HL-60 (cell line): ENCODE results near the gene SNX25.

Source experiments
- POLR2AphosphoS5 ChIP-seq: IDR thresholded peaks from 2 replicates; pipeline ENCODE4 v1.6.1; 2012; ENCODE audit warnings: low read depth
- SPI1 ChIP-seq: IDR thresholded peaks from 2 replicates; pipeline ENCODE4 v1.6.1; 2012; ENCODE audit warnings: low read depth, mild to moderate bottlenecking, borderline replicate concordance
- TF ChIP-seq, protein P1 (sequence below): IDR thresholded peaks from one replicate; pipeline ENCODE4 v1.5.1; 2011; ENCODE audit warnings: low read length, control low read depth, inconsistent platforms; ENCODE audit not compliant: insufficient read depth
- TF ChIP-seq, protein P2 (sequence below): IDR thresholded peaks from 2 replicates; pipeline ENCODE4 v1.6.1; 2012; ENCODE audit warnings: low read depth; ENCODE audit not compliant: insufficient replicate concordance

DNA sequence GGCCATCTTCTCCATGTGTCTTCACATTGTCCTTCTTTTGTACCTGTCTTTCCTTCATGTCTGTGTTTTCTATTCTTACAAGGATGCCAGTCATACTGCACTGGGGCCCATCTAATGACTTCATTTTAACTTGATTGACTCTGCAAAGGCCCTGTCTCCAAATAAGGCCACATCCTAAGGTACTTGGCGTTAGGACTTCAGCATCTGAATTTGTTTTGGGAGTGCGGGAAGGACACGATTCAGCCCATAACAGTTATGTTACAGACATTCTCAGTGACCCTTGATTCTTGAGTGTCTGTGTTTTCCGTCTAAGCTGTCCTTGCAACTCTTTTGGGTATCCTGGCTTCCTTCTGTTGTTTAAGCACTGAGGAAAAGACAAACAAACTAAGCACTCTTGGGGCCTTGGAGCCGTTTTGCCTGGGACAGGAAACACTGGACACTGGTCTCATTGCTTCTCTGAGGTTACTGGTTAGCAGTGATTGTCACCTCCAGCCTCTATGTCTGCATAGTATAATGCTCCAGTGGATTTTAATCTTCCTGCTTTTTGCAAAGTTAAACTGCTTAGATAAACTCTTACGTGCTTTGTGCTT lies 80.7 kb downstream of the SNX25 start:
- TF ChIP-seq POLR2AphosphoS5 (no peak), SPI1 (no peak)
- TF ChIP-seq, protein P1, sequence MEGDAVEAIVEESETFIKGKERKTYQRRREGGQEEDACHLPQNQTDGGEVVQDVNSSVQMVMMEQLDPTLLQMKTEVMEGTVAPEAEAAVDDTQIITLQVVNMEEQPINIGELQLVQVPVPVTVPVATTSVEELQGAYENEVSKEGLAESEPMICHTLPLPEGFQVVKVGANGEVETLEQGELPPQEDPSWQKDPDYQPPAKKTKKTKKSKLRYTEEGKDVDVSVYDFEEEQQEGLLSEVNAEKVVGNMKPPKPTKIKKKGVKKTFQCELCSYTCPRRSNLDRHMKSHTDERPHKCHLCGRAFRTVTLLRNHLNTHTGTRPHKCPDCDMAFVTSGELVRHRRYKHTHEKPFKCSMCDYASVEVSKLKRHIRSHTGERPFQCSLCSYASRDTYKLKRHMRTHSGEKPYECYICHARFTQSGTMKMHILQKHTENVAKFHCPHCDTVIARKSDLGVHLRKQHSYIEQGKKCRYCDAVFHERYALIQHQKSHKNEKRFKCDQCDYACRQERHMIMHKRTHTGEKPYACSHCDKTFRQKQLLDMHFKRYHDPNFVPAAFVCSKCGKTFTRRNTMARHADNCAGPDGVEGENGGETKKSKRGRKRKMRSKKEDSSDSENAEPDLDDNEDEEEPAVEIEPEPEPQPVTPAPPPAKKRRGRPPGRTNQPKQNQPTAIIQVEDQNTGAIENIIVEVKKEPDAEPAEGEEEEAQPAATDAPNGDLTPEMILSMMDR: no peak
- TF ChIP-seq, protein P2, sequence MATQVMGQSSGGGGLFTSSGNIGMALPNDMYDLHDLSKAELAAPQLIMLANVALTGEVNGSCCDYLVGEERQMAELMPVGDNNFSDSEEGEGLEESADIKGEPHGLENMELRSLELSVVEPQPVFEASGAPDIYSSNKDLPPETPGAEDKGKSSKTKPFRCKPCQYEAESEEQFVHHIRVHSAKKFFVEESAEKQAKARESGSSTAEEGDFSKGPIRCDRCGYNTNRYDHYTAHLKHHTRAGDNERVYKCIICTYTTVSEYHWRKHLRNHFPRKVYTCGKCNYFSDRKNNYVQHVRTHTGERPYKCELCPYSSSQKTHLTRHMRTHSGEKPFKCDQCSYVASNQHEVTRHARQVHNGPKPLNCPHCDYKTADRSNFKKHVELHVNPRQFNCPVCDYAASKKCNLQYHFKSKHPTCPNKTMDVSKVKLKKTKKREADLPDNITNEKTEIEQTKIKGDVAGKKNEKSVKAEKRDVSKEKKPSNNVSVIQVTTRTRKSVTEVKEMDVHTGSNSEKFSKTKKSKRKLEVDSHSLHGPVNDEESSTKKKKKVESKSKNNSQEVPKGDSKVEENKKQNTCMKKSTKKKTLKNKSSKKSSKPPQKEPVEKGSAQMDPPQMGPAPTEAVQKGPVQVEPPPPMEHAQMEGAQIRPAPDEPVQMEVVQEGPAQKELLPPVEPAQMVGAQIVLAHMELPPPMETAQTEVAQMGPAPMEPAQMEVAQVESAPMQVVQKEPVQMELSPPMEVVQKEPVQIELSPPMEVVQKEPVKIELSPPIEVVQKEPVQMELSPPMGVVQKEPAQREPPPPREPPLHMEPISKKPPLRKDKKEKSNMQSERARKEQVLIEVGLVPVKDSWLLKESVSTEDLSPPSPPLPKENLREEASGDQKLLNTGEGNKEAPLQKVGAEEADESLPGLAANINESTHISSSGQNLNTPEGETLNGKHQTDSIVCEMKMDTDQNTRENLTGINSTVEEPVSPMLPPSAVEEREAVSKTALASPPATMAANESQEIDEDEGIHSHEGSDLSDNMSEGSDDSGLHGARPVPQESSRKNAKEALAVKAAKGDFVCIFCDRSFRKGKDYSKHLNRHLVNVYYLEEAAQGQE: no peak
